Peyer's patch (tissue), 4 donors: ENCODE measurements around the gene LARP1. TPM values are rescaled to one million over a fixed set of nuclear protein-coding genes. Genes with fewer than 3 reads are reported as not detected.
A peak's percentile ranks its signal among the peaks of the same experiment; 100 is the strongest.

Experiments used
- DNase-seq, 3 donors: peaks; one replicate each; pipeline ENCODE4 v3.0.0-alpha.2; 2017 to 2019
- H3K27ac ChIP-seq, 4 donors: fragments of 200-600 bp; sonication (generic); one replicate each; pipeline ENCODE4 v1.5.1; 2016 to 2019
- H3K27me3 ChIP-seq, 2 donors: fragments of 200-600 bp; sonication (generic); one replicate each; pipeline ENCODE4 v1.5.1; 2019
- H3K36me3 ChIP-seq, 3 donors: fragments of 200-600 bp; sonication (generic); one replicate each; pipeline ENCODE4 v1.5.1; 2016 to 2019
- H3K4me1 ChIP-seq, 4 donors: fragments of 200-600 bp; sonication (generic); one replicate each; pipeline ENCODE4 v1.5.1; 2016 to 2019
- H3K4me3 ChIP-seq, 4 donors: fragments of 200-600 bp; sonication (generic); 1 replicate in 3 of 4; 2 replicates in 1 of 4; pipeline ENCODE4 v1.5.1; 2016 to 2019; ENCODE audit warnings: mild to moderate bottlenecking in 1 of 4
- H3K9me3 ChIP-seq, 4 donors: fragments of 200-600 bp; sonication (generic); one replicate each; pipeline ENCODE4 v1.5.1; 2016 to 2019; ENCODE audit warnings: mild to moderate bottlenecking in 1 of 4
- CTCF ChIP-seq, 6 experiments: fragments of 450-650 bp in 4 of 6; fragments of 200-600 bp in 2 of 6; sonication (generic) in 1 of 6; IDR thresholded peaks; one replicate each; pipeline ENCODE4 v1.5.1; 2017 to 2019; ENCODE audit warnings: antibody characterized with exemption in 6 of 6, mild to moderate bottlenecking in 3 of 6, moderate library complexity in 1 of 6
- POLR2A ChIP-seq, 2 donors: fragments of 450-650 bp; IDR thresholded peaks; one replicate each; pipeline ENCODE4 v1.5.1; 2017; ENCODE audit warnings: antibody characterized with exemption in 2 of 2, mild to moderate bottlenecking in 2 of 2, moderate library complexity in 2 of 2
- total RNA-seq, 4 donors: library from RNA; depleted of rRNA; stranded (reverse); fragments of >200 nt; gene quantifications; one replicate each; pipeline ENCODE4 v1.1.0, GENCODE V29; 2016

Gene LARP1
- total RNA-seq, 4 donors from 2014 or later, result 84.1 to 177 (median 127) TPM

GRCh38 chr5:154800582-154800981, 45.4 kb downstream of the LARP1 start:
- Histone ChIP-seq H3K36me3 (peaks cover 0 to 92% (median 0%) of the 10 kb centered on the region in 3 donors), H3K4me1 (peaks cover 0 to 8% (median 0%) of the 10 kb centered on the region in 4 donors), H3K4me3 (no peak overlapping the region), H3K27ac (no peak overlapping the region), H3K9me3 (no peaks in the 10 kb centered on the region), H3K27me3 (no peaks in the 10 kb centered on the region)
- no peak for DNase-seq
- TF ChIP-seq CTCF (IDR thresholded peaks at IDR 0.05), result no peak
- no peak for TF ChIP-seq POLR2A (IDR thresholded peaks at IDR 0.05)

GRCh38 chr5:154801083-154801482, 45.9 kb downstream of the LARP1 start:
- Histone ChIP-seq H3K27ac (no peak overlapping the region), H3K36me3 (peaks cover 0 to 97% (median 0%) of the 10 kb centered on the region in 3 donors)

GRCh38 chr5:154802050-154802449, 46.9 kb downstream of the LARP1 start:
- H3K36me3 ChIP-seq, result peaks cover 0 to 98% (median 0%) of the 10 kb centered on the region in 3 donors

More at GRCh38 chr5:154801083-154801482, 45.9 kb downstream of the LARP1 start:
- Histone ChIP-seq H3K4me1 (peaks cover 0 to 8% (median 0%) of the 10 kb centered on the region in 4 donors), H3K27me3 (no peaks in the 10 kb centered on the region), H3K9me3 (no peaks in the 10 kb centered on the region), H3K4me3 (no peak overlapping the region)
- TF ChIP-seq POLR2A (IDR thresholded peaks at IDR 0.05) (no peak), CTCF (IDR thresholded peaks at IDR 0.05) (no peak)
- no peak for DNase-seq

GRCh38 chr5:154806176-154806575, 51.0 kb downstream of the LARP1 start:
- H3K4me3 ChIP-seq, result no peak overlapping the region
- no peak for DNase-seq
- peaks cover 0 to 98% (median 4%) of the 10 kb centered on the region in 3 donors for H3K36me3 ChIP-seq
- H3K27me3 ChIP-seq, result no peaks in the 10 kb centered on the region
- no peaks in the 10 kb centered on the region for H3K4me1 ChIP-seq
- no peaks in the 10 kb centered on the region for H3K9me3 ChIP-seq
- TF ChIP-seq POLR2A (IDR thresholded peaks at IDR 0.05), result no peak
- no peak for TF ChIP-seq CTCF (IDR thresholded peaks at IDR 0.05)
- H3K27ac ChIP-seq, result no peak overlapping the region

More at GRCh38 chr5:154802050-154802449, 46.9 kb downstream of the LARP1 start:
- H3K4me1 ChIP-seq, result peaks cover 0 to 8% (median 0%) of the 10 kb centered on the region in 4 donors
- H3K9me3 ChIP-seq, result no peaks in the 10 kb centered on the region
- no peaks in the 10 kb centered on the region for H3K27me3 ChIP-seq
- no peak overlapping the region for H3K27ac ChIP-seq
- peak in 1 of 3 donors; percentile 23 for DNase-seq
- no peak overlapping the region for H3K4me3 ChIP-seq
- TF ChIP-seq POLR2A (IDR thresholded peaks at IDR 0.05) (no peak), CTCF (IDR thresholded peaks at IDR 0.05) (no peak)

GRCh38 chr5:154811239-154811638, 56.1 kb downstream of the LARP1 start:
- TF ChIP-seq POLR2A (IDR thresholded peaks at IDR 0.05) (no peak), CTCF (IDR thresholded peaks at IDR 0.05) (no peak)
- Histone ChIP-seq H3K36me3 (peaks cover 0 to 97% (median 4%) of the 10 kb centered on the region in 3 donors), H3K27ac (no peak overlapping the region), H3K27me3 (no peaks in the 10 kb centered on the region), H3K4me3 (no peak overlapping the region), H3K9me3 (no peaks in the 10 kb centered on the region), H3K4me1 (no peaks in the 10 kb centered on the region)
- peak in 1 of 3 donors; percentile 13 for DNase-seq
